A549 (cell line): Measurements from ENCODE around the gene CFD. TPM values are rescaled to one million over a fixed set of nuclear protein-coding genes. Genes with fewer than 3 reads are reported as not detected.

Experiments
- ATAC-seq, 2 experiments: fragments of 200-7000 bp in 1 of 2; fragments of >200 bp in 1 of 2; cut with Nextera tagmentation in 1 of 2; cut with Tn5 transposase in 1 of 2; 3 replicates each; pipeline versions ENCODE4 v1.8.0 to v1.9.1; 2018 to 2020; ENCODE audit warnings: mild to moderate bottlenecking in 1 of 2, moderate library complexity in 1 of 2
- CTCF ChIA-PET: fragments of 300-600 bp; sonication (Branson Sonifier 250); formaldehyde crosslinking; extraction: SDS; loops from one replicate; lab custom pipeline; 2021; ENCODE audit warnings: antibody characterized with exemption, inconsistent platforms; lab: Yijun Ruan, JAX
- POLR2A ChIA-PET: fragments of 350-600 bp; formaldehyde crosslinking; extraction: SDS; loops from one replicate; lab custom pipeline; 2021; ENCODE audit warnings: antibody characterized with exemption, inconsistent platforms; lab: Yijun Ruan, JAX
- DNase-seq, 2 experiments: peaks; one replicate each; pipeline versions ENCODE4 v3.0.0 to v3.0.0-alpha.2; 2011 to 2016; ENCODE audit warnings: low read depth in 1 of 2, low spot score in 1 of 2
- FAIRE-seq: peaks from 2 replicates; lab custom pipeline; 2011; peaks lifted over from hg19 to GRCh38; lab: Jason Lieb, UNC
- H3K27ac ChIP-seq, 2 experiments: fragments of >200 bp; sonication (Bioruptor Twin); formaldehyde crosslinking; 3 replicates each; pipeline ENCODE4 v1.5.1; 2016 to 2017
- H3K4me1 ChIP-seq: fragments of >200 bp; sonication (Bioruptor Twin); formaldehyde crosslinking; 3 replicates; pipeline ENCODE4 v1.6.1; 2016
- H3K4me2 ChIP-seq: fragments of >200 bp; sonication (Bioruptor Twin); formaldehyde crosslinking; 3 replicates; pipeline ENCODE4 v1.6.1; 2016
- H3K4me3 ChIP-seq: fragments of >200 bp; sonication (Bioruptor Twin); formaldehyde crosslinking; 3 replicates; pipeline ENCODE4 v1.5.1; 2016
- H3K9me3 ChIP-seq: fragments of >200 bp; sonication (Bioruptor Twin); formaldehyde crosslinking; 3 replicates; pipeline ENCODE4 v1.6.1; 2016
- CTCF ChIP-seq: fragments of >200 bp; sonication (Bioruptor Twin); formaldehyde crosslinking; IDR thresholded peaks from 3 replicates; pipeline ENCODE4 v1.5.1; 2016
- E2F6 ChIP-seq: IDR thresholded peaks from 2 replicates; pipeline ENCODE4 v1.6.1; 2012; ENCODE audit warnings: low read depth, borderline replicate concordance
- JUN ChIP-seq, 2 experiments: fragments of >200 bp; sonication (Bioruptor Twin); formaldehyde crosslinking; IDR thresholded peaks; 2 replicates in 1 of 2; 3 replicates in 1 of 2; pipeline ENCODE4 v1.6.1; 2016 to 2017
- MAX ChIP-seq: IDR thresholded peaks from 2 replicates; pipeline ENCODE4 v1.6.1; 2012
- MAZ ChIP-seq: fragments of 150-350 bp; IDR thresholded peaks from 2 replicates; pipeline ENCODE4 v1.6.1; 2014; ENCODE audit warnings: antibody characterized with exemption, low read depth, low read length, borderline replicate concordance
- PBX3 ChIP-seq: IDR thresholded peaks from 2 replicates; pipeline ENCODE4 v1.6.1; 2012
- POLR2A ChIP-seq: IDR thresholded peaks from 2 replicates; pipeline ENCODE4 v1.6.1; 2012; ENCODE audit warnings: mild to moderate bottlenecking, low read length
- RAD21 ChIP-seq, 2 experiments: fragments of >200 bp in 1 of 2; sonication (Bioruptor Twin) in 1 of 2; formaldehyde crosslinking in 1 of 2; IDR thresholded peaks in 1 of 2; conservative IDR thresholded peaks in 1 of 2; 2 replicates in 1 of 2; 3 replicates in 1 of 2; pipeline ENCODE4 v1.6.1; 2012 to 2018; ENCODE audit warnings: inconsistent platforms in 1 of 2
- RFX5 ChIP-seq: fragments of 450-650 bp; IDR thresholded peaks from 2 replicates; pipeline ENCODE4 v1.7.1; 2014; ENCODE audit warnings: antibody characterized with exemption, mild to moderate bottlenecking, moderate library complexity
- SREBF2 ChIP-seq: fragments of 450-650 bp; IDR thresholded peaks from 2 replicates; pipeline ENCODE4 v1.6.1; 2014; ENCODE audit warnings: mild to moderate bottlenecking, moderate library complexity
- TP53 ChIP-seq: fragments of 250-450 bp; sonication (Bioruptor Pico); IDR thresholded peaks from 2 replicates; pipeline ENCODE4 v1.5.0; 2021; ENCODE audit warnings: mild to moderate bottlenecking, moderate library complexity
- USF2 ChIP-seq: fragments of 450-650 bp; IDR thresholded peaks from 2 replicates; pipeline ENCODE4 v1.6.1; 2014; ENCODE audit warnings: antibody characterized with exemption
- ZNF302 ChIP-seq: fragments of 250-450 bp; sonication (Bioruptor Pico); IDR thresholded peaks from 2 replicates; pipeline ENCODE4 v1.9.0; 2021; ENCODE audit warnings: inconsistent platforms, mild to moderate bottlenecking, moderate library complexity
- WGBS: methylation state at CpG from one replicate; pipeline ENCODE4 v1.1.6; 2017; ENCODE audit errors: missing lambda C conversion rate; 5-methylcytosine and 5-hydroxymethylcytosine counted together
- polyA plus RNA-seq, 4 experiments: library from polyadenylated mRNA; depleted of rRNA in 3 of 4; stranded (reverse); fragments of >200 nt; fragmentation: RNase III in 1 of 4; extraction: RNeasy Plus Mini Kit Qiagen cat#74134 plus additional on column Dnase treatment in 1 of 4; gene quantifications; 2 replicates in 3 of 4; 3 replicates in 1 of 4; pipeline ENCODE4 v1.2.3, GENCODE V29; 2011 to 2017

CFD gene
- polyA plus RNA-seq, 2 of the 4 experiments (the other 2 are of a cell fraction), result 7.6 to 14.3 TPM

- Histone ChIP-seq H3K4me1 (peaks cover 48% of the 10 kb centered on the region), H3K9me3 (no peaks in the 10 kb centered on the region), H3K4me2 (peak overlapping the region; percentile 71), H3K4me3 (no peak overlapping the region), H3K27ac (peak overlapping the region; percentile 81 to 95)
- ATAC-seq (no peak), DNase-seq (peak in 1 of 2 experiments; percentile 60), FAIRE-seq (no peak)
- TF ChIP-seq MAX (0 out of 2 replicates have a peak, but pooled peaks have one; percentile 30), RAD21 (conservative IDR thresholded peaks at IDR 0.05 in 1 of 2, IDR thresholded peaks at IDR 0.05 in 1 of 2) (no peak), JUN (IDR thresholded peaks at IDR 0.05) (peak in 1 of 2 experiments; percentile 24; a peak in 1 of 5 replicates)
- 59% methylated on average over 10 of the region's 28 CpGs for WGBS
- ChIA-PET POLR2A (no interaction called here), CTCF (no interaction called here)
Observed at GRCh38 chr19:870963-871401, 11.5 kb downstream of the CFD start.

GRCh38 chr19:871446-872265 lies 12.2 kb downstream of the CFD start:
- FAIRE-seq, result no peak
- WGBS, result 8% methylated on average over 2 of the region's 33 CpGs
- peak in 1 of 2 experiments; percentile 21; a peak in 2 of 6 replicates for ATAC-seq
- DNase-seq, result peak in 1 of 2 experiments; percentile 58
- Histone ChIP-seq H3K4me3 (peak overlapping the region; percentile 42), H3K9me3 (no peaks in the 10 kb centered on the region), H3K4me2 (peak overlapping the region; percentile 99), H3K27ac (peak overlapping the region; percentile 95 to 98), H3K4me1 (peaks cover 48% of the 10 kb centered on the region)
- ChIA-PET CTCF (interaction anchor here (1.3 kb wide), 1 partner anchor 15 kb away, joined by 6 read pairs; no protein-coding TSS in a partner anchor), POLR2A (no interaction called here)
- TF ChIP-seq POLR2A (0 out of 2 replicates have a peak, but pooled peaks have one; percentile 18), CTCF (no peak), RFX5 (no peak), JUN (IDR thresholded peaks at IDR 0.05) (0 out of 5 replicates have a peak, but pooled peaks of 1 of the 2 experiments have one; percentile 8), SREBF2 (no peak), PBX3 (no peak), ZNF302 (CRISPR knock-in tag) (no peak), USF2 (no peak), RAD21 (conservative IDR thresholded peaks at IDR 0.05 in 1 of 2, IDR thresholded peaks at IDR 0.05 in 1 of 2) (no peak), MAZ (no peak), TP53 (CRISPR knock-in tag) (no peak)

- ChIA-PET POLR2A (no interaction called here), CTCF (interaction anchor here (1.3 kb wide), 1 partner anchor 16 kb away, joined by 6 read pairs; no protein-coding TSS in a partner anchor)
- ATAC-seq, result peak; percentile 70 to 80
- peaks cover 48% of the 10 kb centered on the region for H3K4me1 ChIP-seq
- FAIRE-seq, result no peak
- peak overlapping the region; percentile 99 for H3K4me2 ChIP-seq
- H3K9me3 ChIP-seq, result no peaks in the 10 kb centered on the region
- peak overlapping the region; percentile 95 to 98 for H3K27ac ChIP-seq
- peak overlapping the region; percentile 42; the same call in 2 of the 3 replicates for H3K4me3 ChIP-seq
- peak; percentile 33; the same call in 1 of the 2 replicates for TF ChIP-seq E2F6
- TF ChIP-seq MAX, result peak; percentile 55; the same call in 1 of the 2 replicates
- TF ChIP-seq TP53 (CRISPR knock-in tag), result no peak
- peak in 1 of 2 experiments; percentile 93 for DNase-seq
- WGBS, result 8% methylated on average over 5 of the region's 27 CpGs
Observed at GRCh38 chr19:872266-872951, 12.9 kb downstream of the CFD start.
